ENCODE results near the gene LCN9. TPM values are rescaled to one million over a fixed set of nuclear protein-coding genes. Genes with fewer than 3 reads are reported as not detected.
"Not testable (repeated sequence)": the region's sequence is repeated elsewhere in the genome, so short reads cannot be mapped to it uniquely, and the experiment has no call there.

The LCN9 gene
- total RNA-seq, 1 donor from 2014 or later: not detected

GRCh38 chr9:135665795-135666189 is 2.7 kb downstream of the LCN9 start:
- no peaks in the 10 kb centered on the region for H3K4me1 ChIP-seq
- H3K27ac ChIP-seq (replicated peaks): no peak overlapping the region
- H3K36me3 ChIP-seq: no peaks in the 10 kb centered on the region
- no peak overlapping the region for H3K4me3 ChIP-seq
- H3K9me3 ChIP-seq (replicated peaks): no peaks in the 10 kb centered on the region
- intact Hi-C loops (cut with micrococcal nuclease): no loop called here
- peaks cover 84% of the 10 kb centered on the region for H3K27me3 ChIP-seq (ENCODE audit: low read depth)
- no peak for DNase-seq
- TF ChIP-seq CTCF (IDR thresholded peaks at IDR 0.05; ENCODE audit: borderline replicate concordance): no peak

GRCh38 chr9:135666534-135667462 is 3.7 kb downstream of the LCN9 start:
- no peak for DNase-seq
- Histone ChIP-seq H3K4me3 (no peak overlapping the region), H3K9me3 (replicated peaks) (no peaks in the 10 kb centered on the region), H3K27ac (replicated peaks) (no peak overlapping the region), H3K27me3 (ENCODE audit: low read depth) (peaks cover 87% of the 10 kb centered on the region), H3K4me1 (no peaks in the 10 kb centered on the region), H3K36me3 (no peaks in the 10 kb centered on the region)
- no peak for TF ChIP-seq CTCF (IDR thresholded peaks at IDR 0.05; ENCODE audit: borderline replicate concordance)
- intact Hi-C loops (cut with micrococcal nuclease): no loop called here

- H3K4me3 ChIP-seq: no peak overlapping the region
- H3K4me1 ChIP-seq: no peaks in the 10 kb centered on the region
- H3K36me3 ChIP-seq: no peaks in the 10 kb centered on the region
- TF ChIP-seq CTCF (IDR thresholded peaks at IDR 0.05; ENCODE audit: borderline replicate concordance): no peak
- no peaks in the 10 kb centered on the region for H3K9me3 ChIP-seq (replicated peaks)
- no peak for DNase-seq
- intact Hi-C loops (cut with micrococcal nuclease): no loop called here
- H3K27ac ChIP-seq (replicated peaks): no peak overlapping the region
- peaks cover 92% of the 10 kb centered on the region for H3K27me3 ChIP-seq (ENCODE audit: low read depth)
Observed at GRCh38 chr9:135667463-135668001, 4.4 kb downstream of the LCN9 start.

GRCh38 chr9:135669018-135669417 is 5.9 kb downstream of the LCN9 start:
- H3K9me3 ChIP-seq (replicated peaks); H3K4me1 ChIP-seq; DNase-seq; H3K27ac ChIP-seq (replicated peaks); H3K36me3 ChIP-seq; H3K4me3 ChIP-seq; intact Hi-C loops (cut with micrococcal nuclease): not testable (repeated sequence)
- peaks cover 83% of the 10 kb centered on the region for H3K27me3 ChIP-seq (ENCODE audit: low read depth)

- DNase-seq: no peak
Observed at GRCh38 chr9:135669616-135670285, 6.6 kb downstream of the LCN9 start.

More at GRCh38 chr9:135669616-135670285, 6.6 kb downstream of the LCN9 start:
- TF ChIP-seq CTCF (IDR thresholded peaks at IDR 0.05; ENCODE audit: borderline replicate concordance): no peak
- Histone ChIP-seq H3K27me3 (ENCODE audit: low read depth) (peaks cover 75% of the 10 kb centered on the region), H3K27ac (replicated peaks) (no peak overlapping the region), H3K36me3 (no peaks in the 10 kb centered on the region), H3K4me1 (no peaks in the 10 kb centered on the region), H3K9me3 (replicated peaks) (no peaks in the 10 kb centered on the region), H3K4me3 (no peak overlapping the region)
- intact Hi-C loops (cut with micrococcal nuclease): no loop called here
